ENCODE data around the gene UBD.

The UBD gene

DNA sequence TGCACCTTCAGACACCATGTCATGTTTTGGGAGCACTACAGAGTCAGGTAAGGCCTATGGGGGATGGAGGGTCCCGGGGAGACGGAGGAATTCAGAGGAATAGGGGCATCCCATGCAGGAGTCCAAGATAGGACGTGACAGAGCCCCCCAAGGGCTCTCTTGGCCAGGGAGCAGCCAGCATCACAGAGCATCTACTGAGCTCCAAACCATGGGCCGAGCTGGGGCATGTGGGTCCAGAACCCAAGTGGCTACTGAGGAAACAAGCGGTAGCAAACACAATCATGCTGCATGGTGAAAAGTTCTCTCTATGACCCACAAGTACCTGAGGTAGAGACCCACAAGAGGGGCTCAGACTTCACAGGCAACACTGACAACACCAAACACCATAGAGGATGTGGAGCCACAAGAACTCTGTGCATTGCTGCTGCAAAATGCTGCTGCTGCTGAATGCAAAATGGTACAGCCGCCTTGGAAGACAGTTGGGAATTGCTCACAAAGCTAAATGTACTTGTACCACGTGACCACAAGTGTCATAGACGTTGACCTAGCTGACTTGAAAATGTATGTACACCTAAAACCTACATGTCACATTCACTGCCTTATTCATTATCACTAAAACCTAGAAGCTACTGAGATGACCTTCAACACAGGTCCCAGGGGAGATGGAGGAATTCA lies 38.4 kb downstream of the UBD start:
- DNase-seq (ENCODE audit: low read depth), result no peak

GRCh38 chr6:29520232-29520631 lies 39.3 kb downstream of the UBD start:
- no peak for DNase-seq (ENCODE audit: low read depth)

GRCh38 chr6:29519291-29520010 lies 40.1 kb downstream of the UBD start:
- no peak for DNase-seq (ENCODE audit: low read depth)

DNA sequence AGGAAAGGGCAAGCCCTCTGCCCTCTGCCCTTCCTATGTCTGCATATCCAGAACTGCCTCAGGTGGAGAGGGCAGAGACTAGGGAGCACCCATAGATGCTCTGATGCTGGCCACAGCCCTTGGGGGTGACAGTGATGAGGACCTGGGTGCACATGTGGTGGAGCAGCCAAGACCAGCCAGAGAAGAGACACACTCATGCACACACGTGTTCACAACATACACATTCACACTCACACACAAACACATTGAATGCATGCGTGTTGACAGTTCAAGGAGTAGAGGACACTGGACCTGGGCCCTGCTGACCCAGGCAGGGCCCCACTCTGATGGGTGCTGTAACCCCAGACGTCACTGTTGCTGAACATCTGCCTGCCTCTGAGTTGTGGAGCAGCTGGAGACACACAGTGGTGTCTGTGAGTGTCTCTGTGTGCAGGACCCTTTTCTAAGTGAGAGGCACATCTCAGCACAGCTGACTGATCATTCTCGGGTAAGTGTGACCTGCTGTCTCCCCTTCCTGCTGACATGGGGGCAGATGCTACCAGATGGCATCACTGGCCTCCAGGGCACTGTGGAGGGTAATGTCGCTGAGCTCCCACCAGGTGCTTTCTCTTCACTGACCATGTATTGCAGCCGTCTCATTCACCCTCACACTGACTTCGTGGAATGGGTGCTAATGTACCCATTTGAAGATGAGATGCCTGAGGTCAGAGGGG lies 41.6 kb downstream of the UBD start:
- no peak for DNase-seq (ENCODE audit: low read depth)

- DNase-seq (ENCODE audit: low read depth), result no peak
These were observed 42.3 kb downstream of the UBD start for GRCh38 chr6:29517245-29517644.

GRCh38 chr6:29516108-29516507 lies 43.4 kb downstream of the UBD start:
- DNase-seq (ENCODE audit: low read depth), result peak; percentile 2

DNA sequence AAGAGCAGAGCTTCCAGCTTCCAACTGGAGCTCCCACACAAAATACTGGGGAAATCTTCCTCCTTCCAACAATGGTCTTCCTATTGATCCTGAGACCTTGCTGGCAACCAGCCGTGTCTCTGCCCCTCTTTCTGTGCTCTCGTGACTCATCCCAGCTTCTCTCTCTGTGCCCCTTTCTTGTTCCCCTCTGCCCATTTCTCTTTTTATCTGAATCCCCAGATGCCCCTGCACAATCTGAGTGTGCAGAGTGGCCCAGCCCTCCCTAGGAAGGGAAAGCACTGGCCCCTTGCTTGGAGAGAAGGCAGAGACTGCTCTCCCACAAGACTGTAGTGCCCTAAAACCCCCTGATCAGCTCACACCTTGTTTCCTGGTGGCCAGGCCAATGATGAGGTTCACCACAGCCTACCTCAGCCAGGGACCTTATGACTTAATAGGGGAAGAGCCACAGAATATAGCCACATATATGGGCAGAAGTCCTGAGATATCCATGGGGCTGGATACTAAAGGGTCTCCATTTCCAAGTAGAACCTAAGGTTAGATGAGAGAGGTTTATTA lies 48.7 kb downstream of the UBD start:
- no peak for DNase-seq (ENCODE audit: low read depth)

GRCh38 chr6:29510202-29510601 lies 49.3 kb downstream of the UBD start:
- DNase-seq (ENCODE audit: low read depth), result no peak

GRCh38 chr6:29509711-29510110 lies 49.8 kb downstream of the UBD start:
- DNase-seq (ENCODE audit: low read depth), result no peak

- DNase-seq (ENCODE audit: low read depth), result no peak
These were observed 50.3 kb downstream of the UBD start for GRCh38 chr6:29509239-29509638.

DNA sequence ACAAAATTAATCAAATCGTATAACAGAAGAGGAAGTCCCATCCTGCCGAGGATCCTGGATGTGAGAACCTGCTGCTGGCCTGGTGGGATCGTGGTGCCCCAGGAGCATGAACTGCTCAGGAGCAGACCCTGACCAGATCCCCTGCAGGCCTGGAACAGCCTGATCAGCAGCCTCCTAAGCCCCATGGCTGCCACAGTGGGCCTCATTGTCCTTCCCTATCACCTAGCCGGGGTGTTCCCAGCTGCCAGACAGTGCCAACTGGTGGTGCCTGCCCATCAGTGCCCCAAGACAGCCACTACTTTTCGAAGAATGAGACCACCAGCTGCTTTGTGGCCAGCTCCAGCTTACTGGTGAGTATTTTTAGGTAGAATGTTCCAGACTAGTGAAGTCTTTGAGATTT lies 52.2 kb downstream of the UBD start:
- DNase-seq (ENCODE audit: low read depth), result no peak

DNA sequence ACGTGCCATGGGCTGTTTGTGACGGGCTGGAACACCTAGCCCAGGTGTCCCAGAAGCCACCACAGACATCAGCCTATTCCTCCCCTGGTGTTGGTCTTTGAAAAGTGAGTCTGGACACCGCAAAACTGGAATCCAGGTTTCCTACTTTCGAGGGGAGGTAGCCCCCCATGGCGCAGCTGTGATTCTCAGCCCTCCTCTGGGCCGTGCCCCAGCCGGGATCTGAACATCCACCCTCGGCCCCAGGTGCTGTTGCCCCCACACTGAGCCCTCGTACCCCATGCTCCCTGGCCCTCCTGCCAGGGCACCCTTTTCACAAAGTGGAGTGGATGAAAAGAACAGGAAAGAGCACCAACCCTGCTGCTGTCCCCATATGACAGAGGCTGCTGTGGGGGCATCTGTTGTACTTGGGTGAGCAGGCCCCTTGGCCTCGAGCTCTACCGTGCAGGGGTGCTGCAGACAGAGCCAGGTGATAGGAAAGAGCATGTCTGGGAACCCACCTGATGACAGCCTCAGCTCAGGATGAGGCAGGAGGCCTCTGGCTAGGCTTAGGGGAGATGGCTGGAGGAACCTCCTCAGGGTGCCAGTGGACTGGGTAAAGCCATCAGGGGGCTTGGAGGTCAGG lies 53.0 kb downstream of the UBD start:
- DNase-seq (ENCODE audit: low read depth), result no peak

GRCh38 chr6:29505808-29506207 lies 53.7 kb downstream of the UBD start:
- DNase-seq (ENCODE audit: low read depth), result no peak

All from stimulated activated CD8-positive, alpha-beta memory T cell treated with anti-CD3 and anti-CD28 coated beads, Interleukin-12 subunit alpha, Interleukin-12 subunit beta, amount 100 ng/mL, for 1 hour (primary cell).